ENCODE results near the gene TNS3.
"Not testable (repeated sequence)": the region's sequence is repeated elsewhere in the genome, so short reads cannot be mapped to it uniquely, and the experiment has no call there.

Gene TNS3

DNA sequence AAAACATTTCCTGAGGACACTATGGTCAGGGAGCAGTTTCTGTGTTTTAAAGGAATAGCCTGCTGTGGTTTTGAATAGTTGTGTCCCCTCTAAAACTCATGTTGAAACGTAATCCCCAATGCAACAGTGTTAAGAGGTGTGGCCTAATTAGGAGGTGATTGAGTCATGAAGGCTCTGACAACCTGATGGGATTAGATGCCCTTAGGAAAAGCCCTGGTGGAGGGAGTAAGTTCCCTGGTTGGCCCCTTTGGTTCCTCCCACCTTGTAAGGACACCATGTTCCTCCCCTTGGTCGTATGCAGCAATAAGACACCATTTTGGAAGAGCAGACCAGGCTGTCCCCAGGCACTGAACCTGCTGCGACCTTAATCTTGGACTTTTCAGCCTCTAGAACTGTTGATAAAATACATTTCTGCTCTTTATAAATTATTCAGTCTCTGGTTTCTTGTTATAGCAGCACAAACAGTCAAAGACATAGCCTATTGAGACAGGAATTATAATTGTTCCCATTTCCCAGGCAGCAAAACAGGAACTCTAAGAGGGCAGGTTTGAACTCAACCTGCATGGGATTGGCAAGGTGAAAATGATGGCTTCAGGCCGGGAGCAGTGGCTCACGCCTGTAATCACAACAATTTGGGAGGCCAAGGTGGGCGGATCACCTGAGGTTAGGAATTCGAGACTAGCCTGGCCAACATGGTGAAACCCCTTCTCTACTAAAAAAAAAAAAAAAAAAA, 20.5 kb upstream of the TNS3 start:
- DNase-seq (ENCODE audit: low read depth), result no peak

DNA sequence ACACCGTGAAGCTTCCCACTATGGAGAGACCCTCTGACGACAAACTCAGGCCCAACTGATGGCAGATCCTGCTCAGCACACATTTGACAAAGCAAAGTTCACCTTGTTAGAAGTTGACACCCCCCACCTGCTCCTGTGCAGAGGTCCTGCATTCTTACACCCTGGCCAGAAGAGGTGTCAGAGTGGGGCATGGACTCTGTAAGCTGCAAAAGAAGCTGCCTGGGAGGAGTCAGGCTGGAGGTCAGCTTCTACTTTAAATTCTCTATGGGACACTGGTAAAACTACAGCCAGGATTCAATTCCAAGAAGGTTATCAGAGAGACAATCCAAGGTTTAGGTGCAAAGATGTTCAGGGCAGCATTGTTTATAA, 20.0 kb upstream of the TNS3 start:
- no peak for DNase-seq (ENCODE audit: low read depth)

- no peak for DNase-seq (ENCODE audit: low read depth)
Observed at GRCh38 chr7:47601119-47601880, 19.4 kb upstream of the TNS3 start.

GRCh38 chr7:47600199-47601118, 18.5 kb upstream of the TNS3 start:
- no peak for DNase-seq (ENCODE audit: low read depth)

DNA sequence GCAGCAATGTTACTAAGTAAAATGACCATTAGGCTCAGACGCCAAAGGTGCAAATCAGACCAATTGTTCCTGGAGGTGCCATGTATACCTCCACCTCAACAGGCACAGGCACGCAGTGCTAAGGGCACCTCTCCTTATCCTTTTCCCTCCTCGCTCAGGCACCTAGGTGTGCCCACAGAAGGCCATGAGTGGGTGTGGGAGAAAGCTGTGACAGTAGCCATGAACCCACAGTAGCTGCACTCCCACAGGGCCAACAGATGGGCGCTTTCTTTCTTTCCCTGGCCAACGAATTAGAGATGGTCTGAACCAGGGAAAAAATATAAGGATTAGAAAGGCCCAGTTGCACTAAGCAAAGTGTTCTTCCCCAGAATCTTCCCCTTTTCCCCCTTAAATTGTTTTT, 15.5 kb upstream of the TNS3 start:
- no peak for DNase-seq (ENCODE audit: low read depth)

DNA sequence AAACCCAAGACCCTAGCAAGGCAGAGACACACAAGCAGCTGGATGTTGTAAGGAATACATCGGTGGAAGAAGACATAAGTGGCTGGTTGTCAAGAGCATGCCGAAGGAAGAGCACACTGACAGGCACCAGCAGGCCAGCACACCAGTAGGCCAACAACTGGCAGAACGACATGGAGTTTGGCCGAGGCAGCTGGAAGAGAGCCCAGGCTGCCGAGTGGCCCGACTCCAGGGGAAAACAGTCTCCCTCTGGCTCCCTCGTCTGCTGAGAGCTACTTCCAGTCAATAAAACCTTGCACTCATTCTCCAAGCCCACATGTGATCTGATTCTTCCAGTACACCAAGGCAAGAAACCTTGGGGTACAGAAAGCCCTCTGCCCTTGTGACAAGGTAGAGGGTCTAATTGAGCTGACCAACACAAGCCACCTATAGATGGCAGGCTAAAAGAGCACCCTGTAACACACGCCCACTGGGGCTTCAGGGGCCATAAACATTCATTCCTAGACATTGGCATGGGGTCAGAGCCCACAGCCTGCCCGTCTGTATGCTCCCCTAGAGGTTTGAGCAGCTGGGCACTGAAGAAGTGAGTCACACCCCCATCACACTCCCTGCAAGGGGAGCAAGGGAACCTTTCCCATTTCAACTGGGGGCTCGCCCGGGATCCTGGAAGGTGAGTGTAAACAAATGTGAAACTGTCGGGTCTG, 14.7 kb upstream of the TNS3 start:
- no peak for DNase-seq (ENCODE audit: low read depth)

GRCh38 chr7:47594406-47594805, 12.5 kb upstream of the TNS3 start:
- DNase-seq (ENCODE audit: low read depth), result no peak

- no peak for DNase-seq (ENCODE audit: low read depth)
Observed at GRCh38 chr7:47591655-47592572, 10.0 kb upstream of the TNS3 start.

DNA sequence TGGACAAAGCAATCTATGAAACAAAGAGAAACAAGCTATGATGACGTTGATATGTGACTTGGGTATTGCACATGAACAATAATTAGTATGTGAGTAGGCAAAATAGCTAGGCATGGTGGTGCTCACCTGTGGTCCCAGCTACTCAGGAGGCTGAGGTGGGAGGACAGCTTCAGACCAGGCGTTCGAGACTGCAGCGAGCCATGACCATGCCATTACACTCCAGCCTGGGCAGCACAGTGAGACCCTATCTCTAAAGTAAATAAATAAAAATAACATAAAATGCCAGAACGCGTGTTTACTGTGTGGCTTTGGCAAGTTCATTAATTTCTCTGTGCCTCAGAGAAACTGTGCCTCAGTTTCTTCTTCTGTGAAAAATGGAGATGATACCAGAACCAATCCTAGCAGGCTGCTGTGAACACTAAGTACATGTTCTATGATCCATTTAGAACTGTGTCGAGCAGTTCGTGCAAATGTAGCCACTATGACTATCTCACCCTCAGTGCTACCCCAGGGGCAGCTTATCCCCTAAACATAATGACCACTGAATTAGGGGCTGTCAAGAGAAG, 9.3 kb upstream of the TNS3 start:
- DNase-seq (ENCODE audit: low read depth), result no peak

GRCh38 chr7:47590215-47590614, 8.3 kb upstream of the TNS3 start:
- DNase-seq (ENCODE audit: low read depth), result not testable (repeated sequence)

DNA sequence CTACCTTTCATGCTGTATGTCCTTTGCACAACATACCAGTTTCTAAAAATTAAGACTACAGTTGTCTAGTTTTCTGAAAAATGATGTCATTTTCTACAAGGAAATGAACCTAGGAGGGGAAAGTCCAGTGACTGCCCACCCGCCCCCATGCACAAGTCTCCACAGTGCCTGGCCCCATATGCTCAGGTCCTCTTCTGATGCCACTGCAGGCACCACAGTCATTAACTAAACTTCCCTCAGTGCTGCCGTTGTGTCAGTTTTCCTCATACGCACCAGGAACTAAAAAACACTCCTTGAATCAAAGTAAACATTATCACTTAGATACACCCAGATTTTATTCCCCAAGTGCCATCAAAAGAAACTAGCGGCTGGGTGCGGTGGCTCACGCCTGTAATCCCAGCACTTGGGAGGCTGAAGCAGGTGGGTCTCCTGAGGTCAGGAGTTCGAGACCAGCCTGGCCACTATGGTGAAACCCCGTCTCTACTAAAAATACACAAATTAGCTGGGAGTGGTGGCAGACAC, 6.9 kb upstream of the TNS3 start:
- DNase-seq (ENCODE audit: low read depth), result no peak

GRCh38 chr7:47587976-47588375, 6.1 kb upstream of the TNS3 start:
- DNase-seq (ENCODE audit: low read depth), result no peak

DNA sequence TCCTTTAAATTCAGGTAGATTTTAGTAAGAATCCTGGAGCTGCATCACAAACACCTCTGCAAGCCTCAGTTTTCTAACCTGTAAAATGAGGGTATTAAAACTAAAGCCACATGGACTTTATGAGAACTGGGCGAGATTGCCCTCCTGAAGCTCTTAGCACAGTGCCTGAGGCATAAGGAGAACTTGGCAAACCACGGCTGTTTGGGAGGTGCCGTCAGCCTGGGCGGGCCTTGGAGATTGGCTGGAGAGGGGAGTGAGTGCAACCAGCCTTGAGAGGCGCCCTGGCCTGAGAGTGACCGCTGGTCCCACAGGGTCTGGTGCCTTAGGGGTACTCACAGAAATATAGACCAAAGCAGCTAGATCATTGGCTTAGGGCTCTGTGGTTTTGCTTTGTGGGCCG, 5.4 kb upstream of the TNS3 start:
- no peak for DNase-seq (ENCODE audit: low read depth)

DNA sequence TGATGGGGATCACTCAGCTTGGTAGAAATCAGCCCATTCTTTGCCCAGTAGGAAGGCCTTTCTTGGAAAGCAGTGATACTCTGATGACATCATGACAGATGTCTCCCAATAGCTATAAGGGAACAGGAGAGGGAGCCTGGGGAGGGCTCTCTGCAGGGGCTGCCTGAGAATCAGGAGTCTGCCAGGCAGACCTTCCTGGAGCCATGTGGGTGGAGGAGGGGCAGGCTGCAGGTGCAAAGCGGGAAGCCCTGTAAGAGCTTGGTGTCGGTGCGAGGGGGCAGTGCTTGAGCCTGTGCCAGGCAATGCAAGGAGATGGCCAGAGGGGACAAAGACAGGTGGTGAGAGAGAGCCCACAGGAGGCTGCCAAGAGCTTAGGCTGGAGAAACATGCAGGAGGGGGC, 5.0 kb upstream of the TNS3 start:
- DNase-seq (ENCODE audit: low read depth), result no peak

DNA sequence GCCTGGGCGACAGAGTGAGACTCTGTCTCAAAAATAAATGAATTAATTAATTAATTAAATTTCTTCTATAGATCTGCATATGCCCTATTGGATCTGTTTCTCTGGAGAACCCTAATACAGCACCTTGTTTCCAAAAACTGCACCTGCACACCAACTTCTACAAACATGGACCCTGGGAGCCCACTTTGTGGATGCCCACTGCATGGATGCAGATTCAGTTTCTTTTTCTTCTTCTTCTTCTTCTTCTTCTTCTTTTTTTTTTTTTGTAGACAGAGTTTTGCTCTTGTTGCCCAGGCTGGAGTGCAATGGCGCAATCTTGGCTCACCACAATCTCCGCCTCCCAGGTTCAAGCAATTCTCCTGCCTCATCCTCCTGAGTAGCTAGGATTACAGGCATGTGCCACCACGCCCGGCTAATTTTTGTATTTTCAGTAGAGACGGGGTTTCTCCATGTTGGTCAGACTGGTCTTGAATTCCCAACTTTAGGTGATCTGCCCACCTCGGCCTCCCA, 4.3 kb upstream of the TNS3 start:
- DNase-seq (ENCODE audit: low read depth), result not testable (repeated sequence)

DNA sequence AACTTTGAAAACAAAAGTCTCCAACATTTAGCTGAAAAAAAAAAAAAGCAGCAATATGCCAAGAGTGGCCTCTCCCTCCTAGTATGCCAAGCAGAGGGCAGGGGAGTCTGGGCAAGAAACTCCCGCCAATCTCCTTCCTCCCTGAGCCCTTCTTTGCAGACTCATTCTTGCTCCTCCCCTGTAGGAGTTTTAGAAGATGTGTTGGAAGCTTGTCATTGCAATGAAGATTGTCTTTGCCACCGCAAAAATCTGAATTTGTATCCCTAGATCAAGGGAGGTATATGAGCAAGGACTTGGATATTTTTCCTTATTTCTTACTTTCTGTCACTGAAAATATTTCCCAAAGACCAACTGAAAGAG, 2.6 kb upstream of the TNS3 start:
- no peak for DNase-seq (ENCODE audit: low read depth)

- no peak for DNase-seq (ENCODE audit: low read depth)
Observed at GRCh38 chr7:47583739-47584535, 2.0 kb upstream of the TNS3 start.

DNA sequence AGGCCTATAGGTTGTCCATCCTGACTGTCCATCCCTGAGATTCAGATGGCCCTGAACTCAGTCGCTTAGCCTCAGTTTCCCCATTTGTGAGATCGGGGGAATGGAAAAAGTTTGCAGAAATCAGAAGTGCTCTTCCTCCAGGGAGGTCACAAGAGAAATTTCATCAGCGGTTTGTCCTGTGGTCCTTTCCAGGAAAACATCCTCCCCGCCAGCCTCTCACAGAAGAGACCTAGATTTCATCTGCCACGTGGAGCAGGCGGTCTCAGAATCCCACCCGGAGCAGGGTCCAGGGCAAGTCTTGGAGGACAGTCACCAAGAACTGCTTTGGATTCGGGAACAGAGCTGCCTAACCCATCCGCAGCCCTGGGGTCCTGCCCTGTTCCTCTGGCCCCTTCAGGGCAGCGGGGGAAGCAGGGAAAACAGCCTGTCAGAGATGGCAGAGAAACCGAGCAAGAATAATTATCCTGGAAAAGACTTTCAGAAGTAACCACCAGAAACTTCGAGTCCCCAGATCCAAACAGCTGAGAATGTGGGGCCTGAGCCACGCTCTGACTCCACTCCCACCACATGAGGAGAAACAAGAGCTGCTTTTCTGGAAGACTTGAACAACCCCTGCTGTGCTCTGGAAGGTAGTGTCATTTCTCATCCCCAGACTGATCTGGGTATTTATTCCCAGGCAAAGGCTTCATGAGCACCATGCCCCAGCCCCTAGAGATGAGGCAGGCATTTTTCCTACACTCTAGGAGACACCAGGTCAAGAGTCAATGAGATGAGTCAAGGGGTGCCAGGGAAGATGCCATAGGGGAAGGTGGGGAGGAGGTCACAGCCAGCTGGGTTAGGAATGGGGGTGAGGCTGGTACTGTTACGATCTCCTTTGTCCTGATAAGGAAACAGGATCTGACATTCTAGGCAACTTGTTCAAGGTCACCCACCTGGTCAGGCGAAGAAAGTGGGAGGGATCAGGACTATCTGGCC, 1.1 kb upstream of the TNS3 start:
- DNase-seq (ENCODE audit: low read depth), result no peak
